Uterus (tissue), 4 donors: ENCODE data around the gene VMAC. TPM values are rescaled to one million over a fixed set of nuclear protein-coding genes. Genes with fewer than 3 reads are reported as not detected.
"Not testable (repeated sequence)": the region's sequence is repeated elsewhere in the genome, so short reads cannot be mapped to it uniquely, and the experiment has no call there.

Experiments used
- DNase-seq, 2 donors: peaks; one replicate each; pipeline ENCODE4 v3.0.0-alpha.2; 2019 to 2020
- H3K27ac ChIP-seq, 2 donors: fragments of 200-600 bp; sonication (generic); 1 replicate in 1 of 2; 2 replicates in 1 of 2; pipeline ENCODE4 v1.5.1; 2016 to 2018
- H3K27me3 ChIP-seq, 2 donors: fragments of 200-600 bp; sonication (generic); one replicate each; pipeline ENCODE4 v1.5.1; 2018 to 2019; ENCODE audit warnings: control low read depth in 1 of 2
- H3K36me3 ChIP-seq, 2 donors: fragments of 200-600 bp; sonication (generic); one replicate each; pipeline ENCODE4 v1.5.1; 2019; ENCODE audit warnings: control low read depth in 1 of 2
- H3K4me1 ChIP-seq, 2 donors: fragments of 200-600 bp; sonication (generic); one replicate each; pipeline ENCODE4 v1.5.1; 2018 to 2019; ENCODE audit warnings: control low read depth in 1 of 2
- H3K4me3 ChIP-seq, 2 donors: fragments of 200-600 bp; sonication (generic); 1 replicate in 1 of 2; 2 replicates in 1 of 2; pipeline ENCODE4 v1.5.1; 2018 to 2019; ENCODE audit warnings: mild to moderate bottlenecking in 1 of 2
- H3K9me3 ChIP-seq, 2 donors: fragments of 200-600 bp; sonication (generic); one replicate each; pipeline ENCODE4 v1.5.1; 2019; ENCODE audit warnings: control low read depth in 1 of 2
- CTCF ChIP-seq, 4 experiments: fragments of 200-600 bp in 2 of 4; fragments of 450-650 bp in 2 of 4; sonication (generic) in 2 of 4; IDR thresholded peaks; one replicate each; pipeline ENCODE4 v1.5.1; 2016 to 2019; ENCODE audit warnings: antibody characterized with exemption in 4 of 4, mild to moderate bottlenecking in 2 of 4, moderate library complexity in 1 of 4
- POLR2A ChIP-seq, 2 donors: fragments of 450-650 bp; IDR thresholded peaks; one replicate each; pipeline ENCODE4 v1.6.1; 2016; ENCODE audit warnings: antibody characterized with exemption in 2 of 2, mild to moderate bottlenecking in 1 of 2, moderate library complexity in 1 of 2
- intact Hi-C: fragments of 100-400 bp; cut with DNase I; formaldehyde crosslinking; loops from one replicate; pipeline ENCODE4 v1.15.1; 2023; ENCODE audit warnings: low total_unique reads
- total RNA-seq, 4 donors: library from RNA; depleted of rRNA in 3 of 4; stranded (reverse); fragments of >200 nt in 3 of 4; gene quantifications; one replicate each; pipeline versions ENCODE4 v1.1.0 to v1.2.4, GENCODE V29; 2014 to 2023
- donor health status: DM: yes; HTN: yes; CAD: no.

VMAC gene
- total RNA-seq, 4 donors from 2014 or later = 2.6 to 10.9 (median 7.1) TPM

DNA sequence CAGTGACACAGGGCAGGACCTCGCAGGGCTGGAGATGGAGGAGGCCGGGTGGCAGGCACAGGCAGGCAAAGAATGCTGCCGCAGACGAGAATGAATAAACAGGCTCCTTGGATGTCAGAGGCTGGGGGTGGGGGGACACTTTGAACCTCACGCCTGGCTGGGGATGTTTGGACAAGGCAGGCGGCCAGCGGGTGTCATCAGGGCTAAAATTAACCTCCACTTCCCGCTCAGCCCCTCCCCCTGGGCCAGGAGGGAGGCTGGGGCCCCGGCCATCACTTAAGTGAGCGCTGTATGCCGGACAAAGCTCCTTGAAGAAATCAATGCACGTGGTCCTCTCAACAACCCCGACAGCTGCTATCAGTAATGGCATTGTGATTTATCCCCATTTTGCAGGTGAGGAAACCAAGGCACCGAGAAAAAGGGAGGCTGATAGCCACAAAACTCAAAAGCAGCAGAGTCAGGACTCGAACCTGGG is 24.0 kb upstream of the VMAC start:
- peak; percentile 41 to 51 for DNase-seq
- Histone ChIP-seq H3K36me3 (no peaks in the 10 kb centered on the region), H3K4me1 (peaks cover 0 to 4% of the 10 kb centered on the region in 2 donors), H3K27me3 (no peaks in the 10 kb centered on the region), H3K4me3 (no peak overlapping the region), H3K9me3 (no peaks in the 10 kb centered on the region), H3K27ac (no peak overlapping the region)
- intact Hi-C loops = no loop called here
- TF ChIP-seq POLR2A (IDR thresholded peaks at IDR 0.05) (no peak), CTCF (IDR thresholded peaks at IDR 0.05) (no peak)

DNA sequence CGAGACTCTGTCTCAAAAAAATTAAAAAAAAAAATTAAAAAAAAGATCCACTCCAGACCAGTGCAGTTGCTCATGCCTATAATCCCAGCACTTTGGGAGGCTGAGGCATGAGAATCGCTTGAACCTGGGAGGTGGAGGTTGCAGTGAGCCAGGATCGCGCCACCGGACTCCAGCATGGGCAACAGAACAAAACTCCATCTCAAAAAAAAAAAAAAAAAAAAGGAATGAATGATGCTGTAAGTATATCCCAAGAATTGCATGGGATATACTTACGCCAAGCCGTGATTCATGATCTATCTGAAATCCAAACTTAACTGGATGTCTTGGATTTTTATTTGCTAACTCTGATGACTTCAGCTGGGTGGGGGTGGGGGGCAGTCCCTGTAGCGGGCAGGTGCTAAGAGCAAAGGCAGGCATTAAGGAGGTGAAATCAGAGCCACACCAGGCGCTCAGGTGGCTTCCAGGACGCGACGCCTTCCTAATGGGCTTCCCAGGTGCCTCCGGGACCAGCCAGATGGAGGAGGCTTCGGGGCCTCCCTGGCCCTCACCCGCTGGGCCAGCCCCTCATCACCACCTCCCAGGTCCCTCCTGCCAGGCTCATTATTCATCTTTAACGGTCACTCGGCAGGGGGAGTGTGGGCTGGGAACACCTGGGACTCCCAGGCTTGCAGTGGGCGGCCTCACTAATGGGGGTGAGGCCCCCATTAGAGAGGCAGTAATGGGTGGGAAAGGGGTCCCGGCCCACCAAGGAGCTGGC is 23.0 kb upstream of the VMAC start:
- peaks cover 0 to 4% of the 10 kb centered on the region in 2 donors for H3K4me1 ChIP-seq
- no peak overlapping the region for H3K4me3 ChIP-seq
- no peaks in the 10 kb centered on the region for H3K9me3 ChIP-seq
- no peak overlapping the region for H3K27ac ChIP-seq
- no peak for DNase-seq
- H3K27me3 ChIP-seq = no peaks in the 10 kb centered on the region
- TF ChIP-seq POLR2A (IDR thresholded peaks at IDR 0.05) (no peak), CTCF (IDR thresholded peaks at IDR 0.05) (no peak)
- intact Hi-C loops = no loop called here
- H3K36me3 ChIP-seq = no peaks in the 10 kb centered on the region

DNA sequence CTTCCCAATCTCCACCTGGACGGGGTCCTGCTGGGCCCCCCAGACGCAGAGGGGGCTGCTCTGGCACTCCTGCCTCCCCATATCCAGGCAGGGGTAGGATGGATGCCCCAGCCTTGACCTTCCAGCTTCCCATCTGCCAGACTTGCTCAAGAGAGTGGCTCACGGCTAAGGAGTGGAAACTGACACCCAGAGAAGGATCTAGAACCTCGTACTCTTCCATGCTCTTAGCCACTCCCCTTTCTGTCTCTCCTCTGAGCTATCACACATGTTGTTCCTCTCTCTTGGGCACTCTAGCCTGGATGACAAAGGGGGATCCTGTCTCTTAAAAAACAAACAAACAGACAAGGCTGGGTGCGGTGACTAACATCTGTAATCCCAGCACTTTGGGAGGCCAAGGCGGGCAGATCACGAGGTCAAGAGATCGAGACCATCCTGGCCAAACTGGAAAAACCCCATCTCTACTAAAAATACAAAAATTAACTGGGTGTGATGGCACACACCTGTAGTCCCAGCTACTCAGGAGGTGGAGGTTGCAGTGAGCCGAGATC is 22.2 kb upstream of the VMAC start:
- intact Hi-C loops = no loop called here
- Histone ChIP-seq H3K4me3 (no peak overlapping the region), H3K9me3 (no peaks in the 10 kb centered on the region), H3K27me3 (no peaks in the 10 kb centered on the region), H3K4me1 (peaks cover 0 to 4% of the 10 kb centered on the region in 2 donors), H3K27ac (no peak overlapping the region), H3K36me3 (no peaks in the 10 kb centered on the region)
- no peak for TF ChIP-seq POLR2A (IDR thresholded peaks at IDR 0.05)
- TF ChIP-seq CTCF (IDR thresholded peaks at IDR 0.05) = no peak
- DNase-seq = no peak

GRCh38 chr19:5883157-5883873 is 21.4 kb upstream of the VMAC start:
- H3K27ac ChIP-seq, H3K27me3 ChIP-seq, DNase-seq, H3K9me3 ChIP-seq, intact Hi-C loops, H3K36me3 ChIP-seq, H3K4me1 ChIP-seq, H3K4me3 ChIP-seq: not testable (repeated sequence)

DNA sequence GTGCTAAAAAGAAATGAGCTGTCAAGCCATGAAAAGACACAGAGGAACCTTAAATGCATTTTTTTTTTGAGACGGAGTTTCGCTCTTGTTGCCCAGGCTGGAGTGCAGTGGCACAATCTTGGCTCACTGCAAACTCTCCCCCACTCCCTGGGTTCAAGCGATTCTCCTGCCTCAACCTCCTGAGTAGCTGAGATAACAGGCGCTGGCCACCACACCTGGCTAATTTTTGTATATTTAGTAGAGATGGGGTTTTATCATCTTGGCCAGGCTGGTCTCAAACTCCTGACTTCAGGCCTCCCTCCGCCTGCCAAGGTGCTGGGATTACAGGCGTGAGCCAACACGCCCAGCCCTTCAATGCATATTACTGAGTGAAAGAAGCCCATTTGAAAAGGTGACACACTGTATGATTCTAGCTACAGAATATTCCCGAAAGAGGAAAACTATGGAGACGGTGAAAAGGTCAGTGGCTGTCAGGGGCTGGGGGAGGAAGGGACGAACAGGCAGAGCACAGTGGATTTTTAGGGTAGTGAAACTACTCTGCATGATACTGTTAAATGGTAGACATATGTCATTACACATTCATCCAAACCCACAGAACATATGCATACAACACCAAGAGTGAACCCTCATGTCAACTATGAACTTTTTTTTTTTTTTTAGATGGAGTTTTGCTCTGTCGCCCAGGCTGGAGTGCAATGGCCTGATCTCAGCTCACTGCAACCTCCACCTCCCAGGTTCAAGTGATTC is 20.4 kb upstream of the VMAC start:
- DNase-seq, H3K4me3 ChIP-seq, H3K27ac ChIP-seq, H3K9me3 ChIP-seq, H3K27me3 ChIP-seq, H3K36me3 ChIP-seq, intact Hi-C loops, H3K4me1 ChIP-seq: not testable (repeated sequence)
